Measurements from ENCODE around the gene PRKN.

GRCh38 chr6:162267641-162268040, 459.9 kb downstream of the PRKN start:
- TF ChIP-seq, protein P1, sequence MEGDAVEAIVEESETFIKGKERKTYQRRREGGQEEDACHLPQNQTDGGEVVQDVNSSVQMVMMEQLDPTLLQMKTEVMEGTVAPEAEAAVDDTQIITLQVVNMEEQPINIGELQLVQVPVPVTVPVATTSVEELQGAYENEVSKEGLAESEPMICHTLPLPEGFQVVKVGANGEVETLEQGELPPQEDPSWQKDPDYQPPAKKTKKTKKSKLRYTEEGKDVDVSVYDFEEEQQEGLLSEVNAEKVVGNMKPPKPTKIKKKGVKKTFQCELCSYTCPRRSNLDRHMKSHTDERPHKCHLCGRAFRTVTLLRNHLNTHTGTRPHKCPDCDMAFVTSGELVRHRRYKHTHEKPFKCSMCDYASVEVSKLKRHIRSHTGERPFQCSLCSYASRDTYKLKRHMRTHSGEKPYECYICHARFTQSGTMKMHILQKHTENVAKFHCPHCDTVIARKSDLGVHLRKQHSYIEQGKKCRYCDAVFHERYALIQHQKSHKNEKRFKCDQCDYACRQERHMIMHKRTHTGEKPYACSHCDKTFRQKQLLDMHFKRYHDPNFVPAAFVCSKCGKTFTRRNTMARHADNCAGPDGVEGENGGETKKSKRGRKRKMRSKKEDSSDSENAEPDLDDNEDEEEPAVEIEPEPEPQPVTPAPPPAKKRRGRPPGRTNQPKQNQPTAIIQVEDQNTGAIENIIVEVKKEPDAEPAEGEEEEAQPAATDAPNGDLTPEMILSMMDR (conservative IDR thresholded peaks at IDR 0.05; ENCODE audit: low read depth in 2 of 2), result no peak
- no peak for TF ChIP-seq EZH2 (IDR thresholded peaks at IDR 0.05; ENCODE audit: low read depth, unreplicated experiment)
- TF ChIP-seq EZH2phosphoT487 (IDR thresholded peaks at IDR 0.05; ENCODE audit: unreplicated experiment), result no peak

All from GM23338 (cell line).